Measurements from ENCODE around the gene PLD6. TPM values are rescaled to one million over a fixed set of nuclear protein-coding genes. Genes with fewer than 3 reads are reported as not detected.
A peak's percentile ranks its signal among the peaks of the same experiment; 100 is the strongest.

The PLD6 gene
- total RNA-seq, 1 experiment from 2014 or later, result 11.6 TPM

DNA sequence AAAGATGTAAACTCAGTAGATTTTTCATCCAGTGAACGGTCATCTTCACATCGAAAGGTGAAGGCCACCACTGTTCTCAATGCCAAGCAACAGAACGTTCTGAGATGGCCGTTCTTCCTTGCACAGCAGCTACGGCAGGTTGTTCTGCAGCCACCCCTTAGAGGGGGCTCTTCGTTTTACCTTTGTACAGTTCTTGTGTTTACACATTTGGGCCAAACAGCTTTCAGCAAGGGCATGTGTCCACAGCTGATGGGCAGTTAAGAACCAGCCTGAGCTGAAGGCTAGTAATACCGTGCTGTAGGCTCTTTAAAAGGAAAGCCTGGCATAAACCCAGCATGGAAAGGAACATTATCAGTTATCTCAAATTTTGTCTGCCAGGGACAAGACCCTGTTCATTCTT lies 15.9 kb downstream of the PLD6 start:
- CTCF ChIA-PET, result no interaction called here
- no peak overlapping the region for H2AFZ ChIP-seq (ENCODE audit: low read length)
- no peak overlapping the region for H3K4me3 ChIP-seq (ENCODE audit: low read length)
- no peaks in the 10 kb centered on the region for H3K79me2 ChIP-seq (ENCODE audit: low read length)
- DNase-seq, result no peak
- no peaks in the 10 kb centered on the region for H3K9me3 ChIP-seq (ENCODE audit: low read length)
- TF ChIP-seq, protein P1, sequence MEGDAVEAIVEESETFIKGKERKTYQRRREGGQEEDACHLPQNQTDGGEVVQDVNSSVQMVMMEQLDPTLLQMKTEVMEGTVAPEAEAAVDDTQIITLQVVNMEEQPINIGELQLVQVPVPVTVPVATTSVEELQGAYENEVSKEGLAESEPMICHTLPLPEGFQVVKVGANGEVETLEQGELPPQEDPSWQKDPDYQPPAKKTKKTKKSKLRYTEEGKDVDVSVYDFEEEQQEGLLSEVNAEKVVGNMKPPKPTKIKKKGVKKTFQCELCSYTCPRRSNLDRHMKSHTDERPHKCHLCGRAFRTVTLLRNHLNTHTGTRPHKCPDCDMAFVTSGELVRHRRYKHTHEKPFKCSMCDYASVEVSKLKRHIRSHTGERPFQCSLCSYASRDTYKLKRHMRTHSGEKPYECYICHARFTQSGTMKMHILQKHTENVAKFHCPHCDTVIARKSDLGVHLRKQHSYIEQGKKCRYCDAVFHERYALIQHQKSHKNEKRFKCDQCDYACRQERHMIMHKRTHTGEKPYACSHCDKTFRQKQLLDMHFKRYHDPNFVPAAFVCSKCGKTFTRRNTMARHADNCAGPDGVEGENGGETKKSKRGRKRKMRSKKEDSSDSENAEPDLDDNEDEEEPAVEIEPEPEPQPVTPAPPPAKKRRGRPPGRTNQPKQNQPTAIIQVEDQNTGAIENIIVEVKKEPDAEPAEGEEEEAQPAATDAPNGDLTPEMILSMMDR (conservative IDR thresholded peaks at IDR 0.05; ENCODE audit: low read depth, low read length), result no peak
- no peak for TF ChIP-seq EZH2 (IDR thresholded peaks at IDR 0.05; ENCODE audit: low read length, unreplicated experiment)
- no peak for TF ChIP-seq EZH2phosphoT487 (IDR thresholded peaks at IDR 0.05; ENCODE audit: borderline replicate concordance, low read length)
- H3K27me3 ChIP-seq (ENCODE audit: low read length), result no peaks in the 10 kb centered on the region
- no peaks in the 10 kb centered on the region for H3K9me2 ChIP-seq (replicated peaks; ENCODE audit: low read length)
- H3K4me2 ChIP-seq (ENCODE audit: low read length), result no peak overlapping the region
- H3K36me3 ChIP-seq (ENCODE audit: low read depth, low read length), result peaks cover 45% of the 10 kb centered on the region
- peaks cover 4% of the 10 kb centered on the region for H3F3A ChIP-seq (ENCODE audit: low read length, unreplicated experiment)
- H4K20me1 ChIP-seq (ENCODE audit: low read length), result 0 out of 2 replicates have a peak, but pooled peaks cover 6% of the 10 kb centered on the region
- H3K9ac ChIP-seq (ENCODE audit: low read length), result no peak overlapping the region
- BruUV-seq (replicated peaks), result no TSS peak
- POLR2A ChIA-PET (ENCODE audit: unreplicated experiment), result no interaction called here
- intact Hi-C loops (cut with micrococcal nuclease), result no loop called here
- no peak overlapping the region for H3K27ac ChIP-seq (ENCODE audit: low read length)
- ATAC-seq, result no peak
- H3K4me1 ChIP-seq (ENCODE audit: insufficient read depth, low read length), result peaks cover 12% of the 10 kb centered on the region

DNA sequence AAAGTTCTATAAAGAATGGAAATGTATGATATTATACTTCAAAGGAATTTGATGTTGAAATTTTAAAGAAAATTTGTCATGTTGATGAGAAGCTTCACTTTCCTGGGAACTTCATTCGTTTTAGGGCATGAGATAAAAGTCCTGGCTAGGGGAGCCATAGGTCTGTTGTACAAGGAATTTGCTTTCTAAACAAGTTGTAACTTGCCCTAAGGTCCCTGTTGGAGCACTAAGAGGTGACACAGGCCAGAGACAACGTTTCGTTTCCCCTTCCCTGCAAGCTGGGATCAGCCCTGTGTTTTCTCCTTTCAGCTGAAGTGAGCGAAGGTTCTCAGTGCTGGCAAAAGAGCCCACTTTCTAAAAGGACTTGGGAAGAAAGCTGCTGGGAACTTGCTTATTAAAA lies 16.6 kb downstream of the PLD6 start:
- Histone ChIP-seq H3K4me3 (ENCODE audit: low read length) (no peak overlapping the region), H3K79me2 (ENCODE audit: low read length) (no peaks in the 10 kb centered on the region), H3K9ac (ENCODE audit: low read length) (no peak overlapping the region), H2AFZ (ENCODE audit: low read length) (no peak overlapping the region), H3K4me1 (ENCODE audit: insufficient read depth, low read length) (peaks cover 12% of the 10 kb centered on the region), H3K27me3 (ENCODE audit: low read length) (no peaks in the 10 kb centered on the region), H3K9me2 (replicated peaks; ENCODE audit: low read length) (no peaks in the 10 kb centered on the region), H4K20me1 (ENCODE audit: low read length) (0 out of 2 replicates have a peak, but pooled peaks cover 6% of the 10 kb centered on the region), H3K36me3 (ENCODE audit: low read depth, low read length) (peaks cover 46% of the 10 kb centered on the region), H3K27ac (ENCODE audit: low read length) (no peak overlapping the region), H3K9me3 (ENCODE audit: low read length) (no peaks in the 10 kb centered on the region), H3F3A (ENCODE audit: low read length, unreplicated experiment) (peaks cover 4% of the 10 kb centered on the region), H3K4me2 (ENCODE audit: low read length) (no peak overlapping the region)
- intact Hi-C loops (cut with micrococcal nuclease), result no loop called here
- no peak for DNase-seq
- ChIA-PET CTCF (no interaction called here), POLR2A (ENCODE audit: unreplicated experiment) (no interaction called here)
- BruUV-seq (replicated peaks), result no TSS peak
- TF ChIP-seq, protein P1 (conservative IDR thresholded peaks at IDR 0.05; ENCODE audit: low read depth, low read length), result no peak
- TF ChIP-seq EZH2phosphoT487 (IDR thresholded peaks at IDR 0.05; ENCODE audit: borderline replicate concordance, low read length), result no peak
- no peak for TF ChIP-seq EZH2 (IDR thresholded peaks at IDR 0.05; ENCODE audit: low read length, unreplicated experiment)
- ATAC-seq, result no peak

DNA sequence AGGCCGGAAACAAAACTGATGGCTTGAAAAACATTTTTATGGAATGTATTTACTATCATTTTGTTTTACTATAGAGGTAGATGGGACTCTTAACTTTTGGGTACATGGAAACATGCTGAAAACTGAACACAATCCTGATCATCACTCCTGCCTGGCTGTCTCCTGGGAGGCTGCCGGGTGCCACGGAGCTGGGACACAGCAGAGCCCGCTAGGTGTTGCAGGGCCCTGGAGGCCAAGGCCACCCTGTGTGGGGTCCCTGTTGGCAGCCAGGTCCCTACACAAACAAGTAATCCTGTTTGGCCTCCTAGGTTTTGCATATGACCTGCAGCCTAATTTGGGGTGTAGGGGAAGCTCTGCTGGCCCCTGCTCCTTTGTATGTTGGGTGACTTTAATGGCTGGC lies 17.5 kb downstream of the PLD6 start:
- H4K20me1 ChIP-seq (ENCODE audit: low read length), result 0 out of 2 replicates have a peak, but pooled peaks cover 6% of the 10 kb centered on the region
- H3K27ac ChIP-seq (ENCODE audit: low read length), result no peak overlapping the region
- no peak overlapping the region for H3K4me2 ChIP-seq (ENCODE audit: low read length)
- H2AFZ ChIP-seq (ENCODE audit: low read length), result no peak overlapping the region
- H3K36me3 ChIP-seq (ENCODE audit: low read depth, low read length), result peaks cover 56% of the 10 kb centered on the region
- ATAC-seq, result no peak
- H3K9ac ChIP-seq (ENCODE audit: low read length), result no peak overlapping the region
- POLR2A ChIA-PET (ENCODE audit: unreplicated experiment), result no interaction called here
- H3K4me1 ChIP-seq (ENCODE audit: insufficient read depth, low read length), result peaks cover 12% of the 10 kb centered on the region
- no peaks in the 10 kb centered on the region for H3K27me3 ChIP-seq (ENCODE audit: low read length)
- intact Hi-C loops (cut with micrococcal nuclease), result no loop called here
- TSS peak; percentile 0 for BruUV-seq (replicated peaks)
- H3F3A ChIP-seq (ENCODE audit: low read length, unreplicated experiment), result peaks cover 4% of the 10 kb centered on the region
- no peaks in the 10 kb centered on the region for H3K9me3 ChIP-seq (ENCODE audit: low read length)
- no peak overlapping the region for H3K4me3 ChIP-seq (ENCODE audit: low read length)
- CTCF ChIA-PET, result no interaction called here
- H3K9me2 ChIP-seq (replicated peaks; ENCODE audit: low read length), result no peaks in the 10 kb centered on the region
- DNase-seq, result no peak
- TF ChIP-seq EZH2phosphoT487 (IDR thresholded peaks at IDR 0.05; ENCODE audit: borderline replicate concordance, low read length), result no peak
- no peak for TF ChIP-seq EZH2 (IDR thresholded peaks at IDR 0.05; ENCODE audit: low read length, unreplicated experiment)
- H3K79me2 ChIP-seq (ENCODE audit: low read length), result no peaks in the 10 kb centered on the region

Data from PC-3 (cell line).